ENCODE results near the gene P2RX6. TPM values are rescaled to one million over a fixed set of nuclear protein-coding genes. Genes with fewer than 3 reads are reported as not detected.

Gene P2RX6
- total and polyA plus RNA-seq, 9 of the 15 experiments (the other 6 are each of a cell fraction or from before 2014, with no cell fraction given), result 0.01 to 3.9 (median 1.5) TPM; not detected in 1

- TF ChIP-seq ZNF639 (CRISPR knock-in tag; conservative IDR thresholded peaks at IDR 0.05 in 1 of 2, IDR thresholded peaks at IDR 0.05 in 1 of 2), result no peak
- TF ChIP-seq GTF2F1 (IDR thresholded peaks at IDR 0.05; ENCODE audit: low read depth, low read length), result no peak
- TF ChIP-seq NR2C1 (IDR thresholded peaks at IDR 0.05), result no peak
- TF ChIP-seq NR2C1 (tag; IDR thresholded peaks at IDR 0.05), result no peak
- no peak for TF ChIP-seq E2F6 (IDR thresholded peaks at IDR 0.05; ENCODE audit: borderline replicate concordance in 1 of 2, extremely low read depth in 1 of 2, insufficient read depth in 1 of 2, insufficient read length in 1 of 2, low read depth in 1 of 2, low read length in 1 of 2, poor library complexity in 1 of 2, severe bottlenecking in 1 of 2)
- TF ChIP-seq MYNN (IDR thresholded peaks at IDR 0.05), result no peak
- TF ChIP-seq MYNN (CRISPR knock-in tag; IDR thresholded peaks at IDR 0.05), result no peak
- TF ChIP-seq GABPB2 (CRISPR knock-in tag; conservative IDR thresholded peaks at IDR 0.05), result no peak
- no peak for TF ChIP-seq VEZF1 (CRISPR knock-in tag; IDR thresholded peaks at IDR 0.05)
- no peak for TF ChIP-seq ETV5 (CRISPR knock-in tag; IDR thresholded peaks at IDR 0.05; ENCODE audit: low read depth)
- no peak for TF ChIP-seq ZNF41 (CRISPR knock-in tag; conservative IDR thresholded peaks at IDR 0.05)
- no peak for TF ChIP-seq TSC22D4 (tag; IDR thresholded peaks at IDR 0.05)
- TF ChIP-seq E2F1 (CRISPR knock-in tag; IDR thresholded peaks at IDR 0.05), result no peak
- no peak for TF ChIP-seq SAP30 (IDR thresholded peaks at IDR 0.05; ENCODE audit: borderline replicate concordance, insufficient read depth, low read depth, low read length, poor library complexity, severe bottlenecking)
- no peak for TF ChIP-seq ZFP36 (IDR thresholded peaks at IDR 0.05; ENCODE audit: low read depth, low read length, partially characterized antibody)
- TF ChIP-seq PML (IDR thresholded peaks at IDR 0.05; ENCODE audit: low read length), result no peak
- TF ChIP-seq EGR1 (conservative IDR thresholded peaks at IDR 0.05), result no peak
- no peak for TF ChIP-seq ZNF584 (CRISPR knock-in tag; IDR thresholded peaks at IDR 0.05; ENCODE audit: low read depth)
- TF ChIP-seq HBP1 (CRISPR knock-in tag; IDR thresholded peaks at IDR 0.05), result no peak
- TF ChIP-seq ARID1B (IDR thresholded peaks at IDR 0.05), result peak; percentile 36; the same call in 1 of the 2 replicates
- TF ChIP-seq EWSR1 (IDR thresholded peaks at IDR 0.05; ENCODE audit: borderline replicate concordance, low read depth, partially characterized antibody), result no peak
Measured at GRCh38 chr22:21052715-21053459, 37.9 kb downstream of the P2RX6 start (continued).

All from K562 (cell line).